ENCODE measurements around the gene CPEB4. TPM values are rescaled to one million over a fixed set of nuclear protein-coding genes. Genes with fewer than 3 reads are reported as not detected.

Gene CPEB4
- total RNA-seq, 1 experiment from 2014 or later, result 27.1 TPM

DNA sequence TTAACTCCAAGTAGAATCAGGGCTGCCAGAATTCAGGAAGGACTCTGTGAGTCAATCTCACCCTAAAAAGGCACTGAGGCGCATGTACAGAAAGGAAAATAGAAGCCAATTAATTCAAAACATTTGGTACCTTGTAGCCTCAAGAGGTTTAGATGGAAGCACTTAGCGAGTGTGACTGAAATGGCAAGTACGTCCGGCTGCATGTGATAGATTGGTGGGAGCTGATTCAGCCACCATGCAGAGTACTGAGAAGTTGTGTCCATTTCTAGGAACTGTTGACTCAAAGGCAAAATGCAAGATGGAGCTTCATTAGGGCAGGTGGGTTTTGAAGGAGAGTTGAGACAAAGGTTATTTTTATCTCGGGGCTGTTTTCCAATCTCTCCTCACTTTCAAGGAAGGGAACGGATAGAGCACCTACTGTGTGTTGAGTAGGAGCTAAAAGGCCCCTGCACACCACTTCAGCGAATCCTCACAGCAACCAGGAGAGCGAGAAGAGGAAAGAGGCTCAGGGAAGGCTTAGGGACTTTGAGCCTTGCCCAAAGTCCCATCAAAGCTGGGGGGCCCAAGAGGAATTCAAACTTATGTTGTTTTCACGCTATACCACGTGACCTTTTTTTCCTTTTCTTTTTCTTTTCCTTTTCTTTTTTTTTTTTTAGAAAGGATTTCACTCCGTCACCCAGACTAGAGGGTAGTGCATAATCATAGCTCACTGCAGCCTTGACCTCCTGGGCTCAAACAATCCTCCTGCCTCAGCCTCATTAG is 34.6 kb upstream of the CPEB4 start:
- DNase-seq (ENCODE audit: low read depth in 1 of 2, low spot score in 2 of 2), result no peak
- H3K36me3 ChIP-seq, result no peaks in the 10 kb centered on the region
- no peaks in the 10 kb centered on the region for H3K4me1 ChIP-seq (replicated peaks)
- H3K27me3 ChIP-seq (replicated peaks), result no peaks in the 10 kb centered on the region
- H3K4me3 ChIP-seq, result no peak overlapping the region
- peaks cover 5% of the 10 kb centered on the region for H3K9me3 ChIP-seq (replicated peaks)
- H3K27ac ChIP-seq, result no peak overlapping the region

DNA sequence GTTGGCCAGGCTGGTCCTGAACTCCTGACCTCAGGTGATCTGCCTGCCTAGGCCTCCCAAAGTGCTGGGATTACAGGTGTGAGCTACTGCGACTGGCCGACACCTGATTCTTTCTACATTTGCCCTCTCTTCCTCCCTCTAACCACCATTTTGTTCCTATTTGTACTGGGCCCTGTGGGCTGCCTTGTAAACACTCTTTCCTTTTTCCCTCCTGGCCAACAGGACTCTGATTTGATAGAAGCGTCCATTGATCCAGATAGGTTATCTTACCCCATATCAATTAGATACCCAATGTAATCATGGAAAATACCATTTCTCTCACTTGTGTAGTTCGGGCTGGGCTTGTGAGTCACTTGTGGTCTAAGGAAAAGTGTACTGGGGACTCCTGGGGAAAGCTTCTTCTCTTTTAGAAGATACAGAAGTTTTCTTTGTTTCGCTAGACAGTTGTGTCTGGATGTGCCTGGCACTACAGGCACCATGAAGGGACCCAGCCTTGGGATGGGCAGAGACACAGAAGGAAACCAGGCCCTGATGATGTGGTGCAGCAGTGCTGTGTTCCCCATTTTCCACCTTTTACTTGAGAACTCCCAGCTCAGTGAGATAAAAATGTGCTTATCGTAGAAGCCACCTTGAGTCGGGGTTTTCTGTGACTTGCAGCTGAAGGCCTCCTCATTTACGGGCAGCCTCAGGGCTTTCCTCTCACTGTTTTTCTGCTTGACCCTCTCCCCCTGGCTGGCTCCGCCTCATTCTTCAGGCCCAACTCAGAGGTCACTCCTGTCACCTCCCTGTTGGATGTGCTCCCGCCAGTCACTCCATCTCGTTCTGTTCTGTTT is 32.8 kb upstream of the CPEB4 start:
- no peak for DNase-seq (ENCODE audit: low read depth in 1 of 2, low spot score in 2 of 2)
- Histone ChIP-seq H3K36me3 (no peaks in the 10 kb centered on the region), H3K4me1 (replicated peaks) (no peaks in the 10 kb centered on the region; the same call in 1 of the 2 replicates), H3K27ac (no peak overlapping the region), H3K27me3 (replicated peaks) (no peaks in the 10 kb centered on the region), H3K4me3 (no peak overlapping the region), H3K9me3 (replicated peaks) (no peaks in the 10 kb centered on the region)

DNA sequence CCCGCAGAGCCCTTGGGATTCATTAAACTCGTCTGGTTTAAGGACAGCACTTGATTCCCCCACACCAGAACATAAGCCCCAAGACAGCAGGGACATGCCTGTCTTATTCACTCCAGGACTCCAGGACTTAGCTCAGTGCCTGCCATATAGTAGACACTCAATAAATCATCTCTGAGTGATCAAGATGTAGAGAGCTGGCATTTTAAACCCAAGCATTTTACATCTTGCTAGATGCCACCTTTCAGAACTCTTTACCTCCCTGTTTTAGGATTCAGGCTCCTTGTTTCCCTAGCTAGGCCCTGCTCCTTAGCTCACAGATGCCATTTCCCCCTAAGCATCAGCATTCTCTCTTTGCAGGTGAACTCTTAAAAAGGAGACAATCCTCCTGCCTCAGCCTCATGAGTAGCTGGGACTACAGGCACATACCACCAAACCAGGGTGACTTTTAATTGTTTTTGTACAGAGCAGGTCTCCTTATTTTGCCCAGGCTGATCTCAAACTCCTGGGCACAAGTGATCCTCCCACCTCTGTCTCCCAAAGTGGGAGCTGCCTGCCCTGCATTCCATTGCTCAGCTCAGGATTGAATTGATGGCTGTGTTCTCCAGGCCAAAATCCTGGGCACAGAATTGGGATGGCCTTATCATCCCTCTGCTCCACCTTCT is 32.0 kb upstream of the CPEB4 start:
- Histone ChIP-seq H3K36me3 (no peaks in the 10 kb centered on the region), H3K27ac (no peak overlapping the region), H3K4me1 (replicated peaks) (no peaks in the 10 kb centered on the region; the same call in 1 of the 2 replicates), H3K4me3 (no peak overlapping the region), H3K27me3 (replicated peaks) (no peaks in the 10 kb centered on the region), H3K9me3 (replicated peaks) (no peaks in the 10 kb centered on the region)
- DNase-seq (ENCODE audit: low read depth in 1 of 2, low spot score in 2 of 2), result no peak

DNA sequence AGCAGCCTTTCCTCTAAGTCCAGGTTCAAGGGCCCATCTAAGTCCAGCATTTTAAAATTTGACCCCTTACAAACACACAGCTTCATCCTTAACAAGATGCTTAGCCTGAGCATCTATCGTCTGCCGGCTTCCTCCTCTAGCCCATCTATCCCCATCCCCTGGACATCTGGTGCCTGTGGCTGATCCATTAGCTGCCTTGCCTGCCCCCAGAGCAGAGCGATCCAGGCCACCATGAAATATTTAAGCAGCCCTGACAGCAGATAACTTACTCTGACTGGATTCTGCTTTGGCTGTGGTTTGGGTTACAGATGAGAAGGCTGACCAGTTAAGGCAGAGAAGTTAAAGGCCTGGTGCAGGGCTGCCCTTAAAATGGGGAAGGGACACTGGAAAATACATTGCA is 30.9 kb upstream of the CPEB4 start:
- Histone ChIP-seq H3K4me1 (replicated peaks) (no peaks in the 10 kb centered on the region; the same call in 1 of the 2 replicates), H3K4me3 (no peak overlapping the region)
- no peak for DNase-seq (ENCODE audit: low read depth in 1 of 2, low spot score in 2 of 2)

DNA sequence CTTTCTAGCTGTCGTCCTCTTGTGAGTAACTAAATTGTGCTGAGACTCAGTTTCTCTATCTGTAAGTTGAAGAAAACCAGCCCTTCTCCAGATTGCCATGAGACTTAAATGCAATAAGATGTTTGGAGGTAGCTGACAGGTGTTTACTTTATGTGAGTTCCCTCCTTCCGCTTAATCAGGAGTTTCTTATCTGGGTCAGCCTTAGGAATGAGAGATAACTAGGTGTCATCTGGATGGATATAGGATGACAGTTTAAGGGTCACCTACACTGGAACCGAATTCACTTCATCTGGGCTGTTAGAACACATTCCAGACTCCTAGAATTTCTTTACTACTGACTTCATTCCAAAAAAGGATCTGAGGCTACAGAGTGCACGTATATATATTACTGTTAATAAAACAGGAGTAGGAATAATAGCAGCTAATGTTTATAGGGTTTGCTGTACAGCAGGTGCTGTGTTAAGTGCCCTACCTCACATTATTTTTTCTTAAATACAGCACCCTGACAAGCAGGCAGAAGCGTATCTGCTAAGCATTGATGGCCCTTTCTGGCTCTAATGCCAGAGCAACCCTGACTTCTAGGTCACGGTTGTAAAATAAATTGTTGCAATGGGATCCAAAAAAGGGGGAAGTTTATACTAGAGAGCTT is 30.0 kb upstream of the CPEB4 start:
- H3K4me3 ChIP-seq, result no peak overlapping the region
- no peak for DNase-seq (ENCODE audit: low read depth in 1 of 2, low spot score in 2 of 2)

More for the DNA sequence above, 30.9 kb upstream of the CPEB4 start:
- H3K27ac ChIP-seq, result no peak overlapping the region
- no peaks in the 10 kb centered on the region for H3K27me3 ChIP-seq (replicated peaks)
- H3K9me3 ChIP-seq (replicated peaks), result no peaks in the 10 kb centered on the region
- H3K36me3 ChIP-seq, result no peaks in the 10 kb centered on the region

DNA sequence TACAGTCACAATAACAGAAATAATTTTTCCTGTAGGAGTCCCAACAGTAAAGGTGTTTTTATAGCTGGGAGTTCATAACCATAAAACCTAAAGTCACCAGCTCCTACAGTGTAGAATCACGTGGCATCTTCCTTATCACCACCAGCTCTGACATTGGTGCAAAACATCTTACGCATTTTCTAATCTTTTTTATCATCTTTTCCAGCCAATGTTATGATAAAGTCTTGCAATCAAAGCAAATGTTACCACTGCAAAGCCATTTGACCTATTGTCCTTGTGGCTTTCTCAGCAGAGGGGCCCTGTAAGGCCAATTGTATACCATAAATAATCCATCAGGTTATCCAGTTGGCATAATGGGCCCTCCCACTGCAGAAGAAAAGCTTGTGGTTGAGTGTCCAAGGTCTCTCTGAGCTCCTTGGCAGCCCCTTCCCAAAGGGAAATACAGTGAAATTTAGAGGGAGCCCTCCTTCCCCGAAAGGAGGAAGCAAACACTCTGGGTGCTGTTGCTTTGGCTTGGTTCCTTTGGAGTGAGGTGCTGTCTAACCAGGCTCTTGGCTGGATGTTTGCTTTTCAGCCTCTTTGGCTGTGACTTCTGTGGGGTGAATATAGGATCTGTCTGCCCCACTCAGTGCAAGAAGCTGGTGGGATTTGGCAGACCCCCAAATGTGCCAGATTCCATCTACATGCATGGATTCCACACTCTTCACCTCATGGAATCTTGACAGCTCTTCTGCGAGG is 29.3 kb upstream of the CPEB4 start:
- no peak overlapping the region for H3K4me3 ChIP-seq
- H3K27ac ChIP-seq, result no peak overlapping the region
- no peaks in the 10 kb centered on the region for H3K27me3 ChIP-seq (replicated peaks)
- H3K9me3 ChIP-seq (replicated peaks), result no peaks in the 10 kb centered on the region
- H3K36me3 ChIP-seq, result no peaks in the 10 kb centered on the region
- no peaks in the 10 kb centered on the region; the same call in 1 of the 2 replicates for H3K4me1 ChIP-seq (replicated peaks)
- DNase-seq (ENCODE audit: low read depth in 1 of 2, low spot score in 2 of 2), result no peak

More for the DNA sequence above, 30.0 kb upstream of the CPEB4 start:
- Histone ChIP-seq H3K4me1 (replicated peaks) (no peaks in the 10 kb centered on the region; the same call in 1 of the 2 replicates), H3K36me3 (no peaks in the 10 kb centered on the region), H3K27ac (no peak overlapping the region), H3K27me3 (replicated peaks) (no peaks in the 10 kb centered on the region), H3K9me3 (replicated peaks) (no peaks in the 10 kb centered on the region)

DNA sequence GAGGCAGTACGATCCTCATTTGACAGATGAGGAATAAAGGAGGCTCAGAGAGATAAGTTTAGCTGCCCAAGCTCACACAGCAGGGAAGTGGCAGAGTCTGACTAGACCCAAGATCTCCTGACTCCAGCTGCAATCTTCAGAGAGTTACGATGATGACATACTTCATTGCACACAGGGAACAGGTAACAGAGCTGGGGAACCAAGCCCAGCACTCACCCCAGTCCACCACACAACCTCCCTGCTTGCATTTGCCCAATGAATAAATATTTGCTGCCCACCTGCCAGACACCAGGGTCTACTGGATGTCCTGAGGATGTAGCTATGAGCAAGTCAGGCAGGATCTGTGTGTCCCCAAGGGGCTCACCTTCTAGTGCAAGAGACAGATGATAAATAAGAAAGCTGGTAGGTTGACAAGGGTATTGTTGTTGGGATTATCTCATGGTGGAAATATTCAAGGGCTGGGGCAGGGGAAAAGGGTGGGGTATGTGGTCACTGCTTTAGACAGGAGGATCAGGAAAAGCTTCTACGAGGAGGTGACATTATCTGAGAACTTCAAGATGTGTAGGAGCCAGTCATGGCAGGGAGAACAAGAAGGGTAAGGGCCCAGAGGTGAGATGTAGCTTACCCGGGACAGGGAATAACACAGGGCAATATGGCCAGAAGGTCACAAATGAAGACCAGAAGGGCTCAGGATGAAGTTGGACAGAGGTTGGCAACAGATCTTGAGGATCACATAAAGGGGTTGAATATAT is 28.6 kb upstream of the CPEB4 start:
- DNase-seq (ENCODE audit: low read depth in 1 of 2, low spot score in 2 of 2), result no peak
- no peak overlapping the region for H3K4me3 ChIP-seq

DNA sequence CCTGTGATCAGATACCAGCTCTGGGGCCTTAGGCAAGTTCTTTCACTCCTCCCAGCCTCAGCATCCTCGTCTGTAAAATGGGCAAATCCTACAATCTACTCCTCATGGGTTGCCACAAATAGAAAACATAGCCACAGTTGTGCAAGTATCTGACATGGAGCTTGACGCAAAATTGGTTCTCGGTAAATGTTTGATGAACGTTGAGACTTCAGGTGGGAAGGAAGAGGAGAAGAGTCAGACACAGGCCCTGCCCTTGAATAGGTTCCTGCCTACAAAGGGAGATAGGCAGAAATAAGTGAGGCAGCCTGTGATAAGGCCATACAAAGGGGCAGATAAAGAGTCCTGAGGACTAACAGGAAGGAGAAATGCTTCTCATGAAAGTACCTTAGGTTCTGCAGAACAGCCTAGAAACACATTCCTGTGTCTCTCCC is 26.1 kb upstream of the CPEB4 start:
- Histone ChIP-seq H3K4me3 (no peak overlapping the region), H3K36me3 (no peaks in the 10 kb centered on the region), H3K27me3 (replicated peaks) (no peaks in the 10 kb centered on the region), H3K27ac (no peak overlapping the region), H3K9me3 (replicated peaks) (no peaks in the 10 kb centered on the region), H3K4me1 (replicated peaks) (no peaks in the 10 kb centered on the region; the same call in 1 of the 2 replicates)
- no peak for DNase-seq (ENCODE audit: low read depth in 1 of 2, low spot score in 2 of 2)

More for the DNA sequence above, 28.6 kb upstream of the CPEB4 start:
- Histone ChIP-seq H3K27ac (no peak overlapping the region), H3K36me3 (no peaks in the 10 kb centered on the region), H3K4me1 (replicated peaks) (no peaks in the 10 kb centered on the region; the same call in 1 of the 2 replicates), H3K27me3 (replicated peaks) (no peaks in the 10 kb centered on the region), H3K9me3 (replicated peaks) (no peaks in the 10 kb centered on the region)

DNA sequence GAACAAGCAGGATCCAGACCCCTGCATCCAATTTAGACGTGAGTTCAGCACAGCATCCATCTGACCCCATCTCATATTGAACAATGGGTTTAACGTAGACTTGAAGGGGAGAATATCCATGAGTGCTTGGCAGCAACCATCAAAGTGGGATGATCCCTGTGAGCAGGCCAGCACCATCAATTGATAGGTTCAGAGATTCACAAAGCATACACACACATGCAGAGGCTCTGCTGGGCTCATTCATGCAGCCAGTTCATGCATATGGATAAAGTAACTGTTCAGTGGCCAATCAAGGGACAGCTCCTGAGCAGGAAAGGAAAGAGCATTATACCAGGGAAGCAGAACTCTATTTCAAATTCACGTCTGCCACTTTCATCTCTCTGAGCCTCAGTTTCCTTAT is 24.8 kb upstream of the CPEB4 start:
- Histone ChIP-seq H3K9me3 (replicated peaks) (no peaks in the 10 kb centered on the region), H3K27ac (no peak overlapping the region), H3K36me3 (no peaks in the 10 kb centered on the region), H3K4me1 (replicated peaks) (peaks cover 5% of the 10 kb centered on the region), H3K4me3 (no peak overlapping the region), H3K27me3 (replicated peaks) (no peaks in the 10 kb centered on the region)
- DNase-seq (ENCODE audit: low read depth in 1 of 2, low spot score in 2 of 2), result no peak

DNA sequence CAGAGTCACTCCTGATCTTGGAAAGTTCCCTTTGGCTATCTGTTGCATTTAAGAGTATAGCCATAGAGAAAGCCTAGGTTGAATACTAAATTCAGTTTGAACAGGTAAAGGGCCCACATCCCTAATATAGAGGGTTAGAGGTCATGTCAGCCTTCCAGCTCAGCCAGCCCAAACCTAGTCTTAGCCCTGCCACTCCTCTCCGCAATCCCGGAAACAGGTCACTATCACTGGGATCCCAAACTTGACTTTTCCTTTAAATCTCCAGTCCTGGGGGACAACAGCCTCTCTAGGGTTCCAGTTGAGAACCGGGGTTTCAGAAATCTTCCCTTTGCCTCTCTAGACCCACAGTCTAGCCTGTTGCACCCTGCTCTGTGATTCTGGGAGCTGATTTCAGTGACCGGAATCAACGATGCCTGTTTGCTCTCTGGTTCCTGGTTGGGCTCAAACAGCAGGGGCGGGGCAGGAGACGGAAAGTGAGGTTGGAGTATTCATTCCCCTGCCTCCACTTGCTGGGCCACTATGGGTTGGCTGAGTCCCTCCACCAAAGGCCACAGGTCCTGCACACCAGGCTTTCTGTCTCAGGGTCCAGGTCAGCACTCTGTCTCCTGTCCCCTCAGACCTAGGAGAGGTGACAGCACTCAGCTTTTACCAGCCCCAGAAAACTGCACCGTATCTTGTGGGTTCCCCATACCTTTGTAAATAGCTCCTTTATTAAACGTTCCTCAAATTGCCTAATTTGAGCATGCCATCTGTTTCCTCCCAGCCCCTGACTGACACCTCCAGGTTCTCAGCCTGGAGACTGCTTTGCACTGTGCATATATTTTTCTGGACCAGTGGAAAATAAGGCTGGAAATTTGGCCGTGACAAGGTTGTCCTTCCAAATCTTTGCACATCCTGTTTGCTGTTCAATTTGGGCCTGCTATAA is 23.8 kb upstream of the CPEB4 start:
- H3K9me3 ChIP-seq (replicated peaks), result no peaks in the 10 kb centered on the region
- H3K36me3 ChIP-seq, result no peaks in the 10 kb centered on the region
- DNase-seq (ENCODE audit: low read depth in 1 of 2, low spot score in 2 of 2), result no peak
- no peaks in the 10 kb centered on the region for H3K27me3 ChIP-seq (replicated peaks)
- no peak overlapping the region for H3K4me3 ChIP-seq
- peaks cover 12% of the 10 kb centered on the region for H3K4me1 ChIP-seq (replicated peaks)
- H3K27ac ChIP-seq, result no peak overlapping the region

DNA sequence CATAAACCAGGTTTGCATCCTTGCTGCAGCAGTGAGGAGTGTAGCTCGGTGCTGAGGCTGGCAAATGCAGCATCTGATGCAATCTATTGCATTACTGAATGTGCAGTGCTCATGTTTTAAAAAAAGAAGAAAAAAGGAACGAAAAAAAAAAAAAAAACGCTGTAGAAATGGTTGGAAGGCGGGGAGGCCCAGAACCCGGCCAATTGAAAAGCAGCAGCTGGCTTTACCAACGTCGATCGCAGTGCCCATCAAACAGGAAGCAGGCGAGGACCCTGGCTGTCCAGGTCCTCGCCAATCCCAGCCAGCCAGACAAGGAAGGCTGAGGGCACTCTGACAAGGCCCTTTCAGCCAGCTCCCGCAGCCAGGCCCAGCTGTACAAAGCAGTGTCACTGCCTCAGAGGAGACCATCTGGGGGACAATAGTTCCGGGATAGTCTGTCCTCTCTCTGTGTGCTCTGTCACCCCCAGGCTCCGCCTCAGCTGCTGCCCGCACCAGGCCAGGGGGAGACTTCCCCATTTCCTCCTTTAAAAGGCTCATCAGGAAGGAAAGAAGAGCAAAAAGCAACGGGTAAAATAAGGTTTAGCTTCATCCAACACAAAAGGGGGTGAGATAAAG is 21.8 kb upstream of the CPEB4 start:
- DNase-seq (ENCODE audit: low read depth in 1 of 2, low spot score in 2 of 2), result no peak
- no peaks in the 10 kb centered on the region for H3K27me3 ChIP-seq (replicated peaks)
- H3K4me3 ChIP-seq, result no peak overlapping the region
- no peaks in the 10 kb centered on the region for H3K9me3 ChIP-seq (replicated peaks)
- H3K36me3 ChIP-seq, result no peaks in the 10 kb centered on the region
- peaks cover 12% of the 10 kb centered on the region for H3K4me1 ChIP-seq (replicated peaks)
- no peak overlapping the region for H3K27ac ChIP-seq
